ENCODE measurements around the gene TBCCD1. TPM values are rescaled to one million over a fixed set of nuclear protein-coding genes. Genes with fewer than 3 reads are reported as not detected.

The TBCCD1 gene, protein sequence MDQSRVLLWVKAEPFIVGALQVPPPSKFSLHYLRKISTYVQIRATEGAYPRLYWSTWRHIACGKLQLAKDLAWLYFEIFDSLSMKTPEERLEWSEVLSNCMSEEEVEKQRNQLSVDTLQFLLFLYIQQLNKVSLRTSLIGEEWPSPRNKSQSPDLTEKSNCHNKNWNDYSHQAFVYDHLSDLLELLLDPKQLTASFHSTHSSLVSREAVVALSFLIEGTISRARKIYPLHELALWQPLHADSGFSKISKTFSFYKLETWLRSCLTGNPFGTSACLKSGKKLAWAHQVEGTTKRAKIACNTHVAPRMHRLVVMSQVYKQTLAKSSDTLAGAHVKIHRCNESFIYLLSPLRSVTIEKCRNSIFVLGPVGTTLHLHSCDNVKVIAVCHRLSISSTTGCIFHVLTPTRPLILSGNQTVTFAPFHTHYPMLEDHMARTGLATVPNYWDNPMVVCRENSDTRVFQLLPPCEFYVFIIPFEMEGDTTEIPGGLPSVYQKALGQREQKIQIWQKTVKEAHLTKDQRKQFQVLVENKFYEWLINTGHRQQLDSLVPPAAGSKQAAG
- total RNA-seq = 10 to 100 TPM in 3 of 4 donors, 1 to 10 TPM in 1; 9.7 to 17.7 (median 14.6) TPM

DNA sequence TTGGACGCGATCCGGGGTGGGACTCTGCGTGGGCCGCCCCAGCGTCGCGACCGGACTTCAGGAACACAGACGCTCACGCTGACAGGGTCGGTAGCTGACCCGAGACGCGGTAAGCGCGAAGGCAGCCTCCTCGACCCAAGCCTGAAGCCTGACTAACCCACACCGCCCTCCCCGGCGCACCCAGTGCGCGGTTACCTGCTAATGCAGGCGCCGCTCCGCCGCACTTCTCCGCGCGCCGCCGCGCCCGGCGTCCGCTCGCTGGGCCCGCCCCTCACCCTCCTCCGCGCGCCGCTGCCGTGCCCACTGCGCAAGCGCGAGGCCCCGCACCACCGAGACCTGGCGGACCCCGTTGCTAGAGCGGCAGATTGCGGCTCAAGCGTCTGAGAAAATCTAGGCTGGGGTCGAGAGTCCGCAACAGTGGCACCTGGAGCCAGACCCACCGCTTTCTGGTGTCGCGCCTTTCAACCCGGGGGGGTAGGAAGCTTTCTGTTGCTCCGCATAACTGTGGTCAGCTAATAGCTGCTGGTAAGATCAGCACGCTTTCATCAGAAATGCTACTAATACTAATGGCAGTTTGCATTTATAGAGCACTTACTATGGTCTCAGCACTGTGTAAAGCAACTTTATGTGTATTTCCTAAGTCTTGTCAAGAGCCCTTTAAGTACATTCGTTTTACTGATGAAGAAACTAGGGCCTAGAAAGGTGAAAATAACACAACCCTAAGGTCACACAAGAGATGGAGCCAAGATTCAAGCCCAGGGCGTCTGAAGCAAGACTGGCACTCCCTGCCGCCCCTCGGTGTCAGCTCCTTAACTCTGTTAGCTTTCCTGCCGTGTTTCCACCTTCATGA lies at the start of gene TBCCD1:
TSS of gene TBCCD1 (minus strand) at position 268 of the 850 bp plus-strand sequence. CDS start 3,010 bp downstream, outside the sequence.
- DNase-seq (ENCODE audit: low spot score in 2 of 2) = peak; percentile 83 to 98
- peak within 1 kb of the TSS; percentile 82 for H3K4me3 ChIP-seq (ENCODE audit: low read depth, poor library complexity, severe bottlenecking)
- WGBS, 2 donors = 0% methylated on average over 15 to 26 of the region's 66 CpGs
- intact Hi-C loops (cut with DNase I; ENCODE audit: low total_unique reads) = no loop called here
- TF ChIP-seq POLR2A (IDR thresholded peaks at IDR 0.05) = peak in 1 of 2 donors; percentile 63
- TF ChIP-seq, protein P1, sequence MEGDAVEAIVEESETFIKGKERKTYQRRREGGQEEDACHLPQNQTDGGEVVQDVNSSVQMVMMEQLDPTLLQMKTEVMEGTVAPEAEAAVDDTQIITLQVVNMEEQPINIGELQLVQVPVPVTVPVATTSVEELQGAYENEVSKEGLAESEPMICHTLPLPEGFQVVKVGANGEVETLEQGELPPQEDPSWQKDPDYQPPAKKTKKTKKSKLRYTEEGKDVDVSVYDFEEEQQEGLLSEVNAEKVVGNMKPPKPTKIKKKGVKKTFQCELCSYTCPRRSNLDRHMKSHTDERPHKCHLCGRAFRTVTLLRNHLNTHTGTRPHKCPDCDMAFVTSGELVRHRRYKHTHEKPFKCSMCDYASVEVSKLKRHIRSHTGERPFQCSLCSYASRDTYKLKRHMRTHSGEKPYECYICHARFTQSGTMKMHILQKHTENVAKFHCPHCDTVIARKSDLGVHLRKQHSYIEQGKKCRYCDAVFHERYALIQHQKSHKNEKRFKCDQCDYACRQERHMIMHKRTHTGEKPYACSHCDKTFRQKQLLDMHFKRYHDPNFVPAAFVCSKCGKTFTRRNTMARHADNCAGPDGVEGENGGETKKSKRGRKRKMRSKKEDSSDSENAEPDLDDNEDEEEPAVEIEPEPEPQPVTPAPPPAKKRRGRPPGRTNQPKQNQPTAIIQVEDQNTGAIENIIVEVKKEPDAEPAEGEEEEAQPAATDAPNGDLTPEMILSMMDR (IDR thresholded peaks at IDR 0.05) = no peak

DNA sequence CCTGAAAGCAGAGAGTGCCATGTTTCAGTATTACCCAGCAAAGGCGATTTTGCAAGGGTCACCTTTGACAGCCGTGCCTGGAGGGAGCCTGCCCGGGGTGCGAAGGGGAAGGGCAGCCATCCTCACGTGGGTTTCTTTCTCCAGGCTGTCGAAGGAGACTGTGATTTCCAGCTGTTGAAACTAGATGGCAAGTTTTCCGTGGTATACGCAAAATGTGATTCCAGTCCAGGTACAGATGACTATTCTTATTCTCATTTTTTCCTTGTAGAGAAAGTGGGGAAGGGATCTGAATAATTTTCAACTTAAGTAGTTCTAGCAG lies 49.1 kb upstream of the TBCCD1 start:
- TF ChIP-seq, protein P1 (IDR thresholded peaks at IDR 0.05) = no peak
- TF ChIP-seq POLR2A (IDR thresholded peaks at IDR 0.05) = no peak
- no peak overlapping the region for H3K4me3 ChIP-seq (ENCODE audit: low read depth, poor library complexity, severe bottlenecking)
- no peak for DNase-seq (ENCODE audit: low spot score in 2 of 2)
- WGBS, 2 donors = 75 to 83% methylated on average over 8 of the region's 8 CpGs
- intact Hi-C loops (cut with DNase I; ENCODE audit: low total_unique reads) = loop anchor here (10.0 kb wide), 2 partner anchors 139 to 209 kb away; no protein-coding TSS in a partner anchor

DNA sequence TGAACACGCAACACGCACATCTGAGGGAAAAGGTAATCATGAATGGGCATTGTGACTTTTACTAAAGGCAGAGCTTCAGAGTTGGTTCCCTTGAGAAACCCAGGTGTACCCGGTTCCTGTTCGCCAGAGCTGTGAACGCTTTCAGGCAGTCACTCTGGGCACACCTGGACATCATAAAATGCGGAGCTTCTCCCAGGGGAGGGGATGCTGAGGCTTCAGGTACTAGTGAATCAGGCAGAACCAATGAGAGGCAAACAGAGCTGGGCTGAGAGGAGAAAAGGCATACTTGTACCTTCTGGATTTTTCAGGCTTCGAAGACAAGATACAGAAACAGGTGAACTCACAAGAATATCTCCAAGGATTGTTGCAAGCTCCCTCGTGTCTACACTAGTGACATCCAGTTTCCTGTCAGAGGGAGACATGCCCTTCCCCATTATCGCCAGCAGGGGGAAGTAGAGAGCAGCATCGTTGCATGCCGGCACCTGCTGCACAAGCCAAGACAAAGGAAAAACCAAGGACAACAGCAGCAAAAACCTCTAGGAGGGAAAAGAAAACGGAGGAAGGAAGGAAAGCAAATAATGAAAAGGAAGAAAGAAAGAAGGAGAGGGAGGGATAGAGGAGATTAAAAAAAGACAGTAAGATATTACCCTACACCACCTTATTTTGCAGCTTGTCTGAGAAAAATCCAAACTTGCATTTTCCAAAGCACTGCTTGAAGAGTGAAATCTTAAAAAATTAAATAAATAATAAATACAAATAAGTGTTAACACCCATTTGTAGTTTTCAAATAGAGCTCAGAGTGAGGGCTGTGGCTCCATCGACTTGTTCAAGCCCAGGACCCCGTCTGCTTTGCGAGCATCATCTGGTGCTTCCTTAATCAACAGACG lies 47.7 kb upstream of the TBCCD1 start:
- WGBS, 2 donors = 31% methylated on average over 16 of the region's 16 CpGs
- intact Hi-C loops (cut with DNase I; ENCODE audit: low total_unique reads) = loop anchor here (10.0 kb wide), 2 partner anchors 140 to 210 kb away; no protein-coding TSS in a partner anchor
- peak; percentile 68 to 92 for DNase-seq (ENCODE audit: low spot score in 2 of 2)
- TF ChIP-seq, protein P1 (IDR thresholded peaks at IDR 0.05) = peak in 1 of 3 donors; percentile 93
- TF ChIP-seq POLR2A (IDR thresholded peaks at IDR 0.05) = no peak
- H3K4me3 ChIP-seq (ENCODE audit: low read depth, poor library complexity, severe bottlenecking) = no peak overlapping the region

DNA sequence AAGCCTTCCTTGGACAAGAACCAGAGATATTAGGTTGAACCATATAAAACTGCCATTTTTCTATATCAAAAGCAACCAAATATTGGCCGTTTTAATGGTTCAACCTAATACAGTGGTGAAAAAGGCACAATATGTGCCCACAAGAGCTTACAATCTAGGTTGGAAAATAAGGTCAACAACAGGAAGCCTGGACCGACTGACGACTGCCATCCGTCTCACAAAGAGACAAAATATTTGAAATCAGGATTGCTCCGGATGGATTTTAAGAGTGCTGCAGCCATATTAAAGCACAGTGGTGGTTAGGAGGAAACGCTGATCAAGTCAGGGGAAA lies 47.1 kb upstream of the TBCCD1 start:
- no peak overlapping the region for H3K4me3 ChIP-seq (ENCODE audit: low read depth, poor library complexity, severe bottlenecking)
- DNase-seq (ENCODE audit: low spot score in 2 of 2) = no peak
- intact Hi-C loops (cut with DNase I; ENCODE audit: low total_unique reads) = loop anchor here (10.0 kb wide), 2 partner anchors 141 to 211 kb away; no protein-coding TSS in a partner anchor
- 58 to 64% methylated on average over 6 of the region's 6 CpGs for WGBS, 2 donors
- TF ChIP-seq, protein P1 (IDR thresholded peaks at IDR 0.05) = no peak
- TF ChIP-seq POLR2A (IDR thresholded peaks at IDR 0.05) = no peak

All from lower leg skin (tissue), 4 donors.